Astrocyte (in vitro differentiated cells and primary cell): Measurements from ENCODE around the gene DIO3. TPM values are rescaled to one million over a fixed set of nuclear protein-coding genes. Genes with fewer than 3 reads are reported as not detected.

Experiments used
- DNase-seq: peaks from one replicate; pipeline ENCODE4 v3.0.0-alpha.2; 2010; ENCODE audit warnings: low read depth
- FAIRE-seq: peaks from 2 replicates; lab custom pipeline; 2011; peaks lifted over from hg19 to GRCh38; lab: Jason Lieb, UNC
- H2AFZ ChIP-seq: 2 replicates; pipeline ENCODE4 v1.6.0; 2012; ENCODE audit warnings: low read depth, low read length, inconsistent platforms
- H3K27ac ChIP-seq: 2 replicates; pipeline ENCODE4 v1.5.1; 2011; ENCODE audit warnings: low read depth, low read length, inconsistent platforms
- H3K27me3 ChIP-seq: 2 replicates; pipeline ENCODE4 v1.6.0; 2011; ENCODE audit warnings: low read length, inconsistent platforms; ENCODE audit not compliant: insufficient read depth
- H3K36me3 ChIP-seq: 2 replicates; pipeline ENCODE4 v1.5.1; 2011; ENCODE audit warnings: low read length, inconsistent platforms; ENCODE audit not compliant: insufficient read depth
- H3K4me1 ChIP-seq: 2 replicates; pipeline ENCODE4 v1.5.1; 2011; ENCODE audit warnings: low read length, inconsistent platforms; ENCODE audit not compliant: insufficient read depth
- H3K4me2 ChIP-seq: 2 replicates; pipeline ENCODE4 v1.6.0; 2012; ENCODE audit warnings: low read length, inconsistent platforms
- H3K4me3 ChIP-seq: 2 replicates; pipeline ENCODE4 v1.5.1; 2011; ENCODE audit warnings: low read depth, mild to moderate bottlenecking, low read length, inconsistent platforms; ENCODE audit not compliant: insufficient read depth
- H3K79me2 ChIP-seq: 2 replicates; pipeline ENCODE4 v1.6.0; 2012; ENCODE audit warnings: mild to moderate bottlenecking, low read length, inconsistent platforms; ENCODE audit not compliant: insufficient read depth
- H3K9ac ChIP-seq: 2 replicates; pipeline ENCODE4 v1.6.0; 2012; ENCODE audit warnings: mild to moderate bottlenecking, low read length, inconsistent platforms
- H3K9me3 ChIP-seq: 2 replicates; pipeline ENCODE4 v1.5.1; 2012; ENCODE audit warnings: low read depth, mild to moderate bottlenecking, low read length, inconsistent platforms; ENCODE audit not compliant: insufficient read depth
- H4K20me1 ChIP-seq: 2 replicates; pipeline ENCODE4 v1.6.0; 2012; ENCODE audit warnings: low read length, inconsistent platforms; ENCODE audit not compliant: insufficient read depth
- H3K27ac Mint-ChIP-seq: one replicate; pipeline ENCODE4 v1.8.0; 2021; ENCODE audit warnings: mild to moderate bottlenecking, mixed read lengths; ENCODE audit not compliant: unreplicated experiment
- H3K27me3 Mint-ChIP-seq: one replicate; pipeline ENCODE4 v1.8.0; 2021; ENCODE audit warnings: low read depth, mixed read lengths; ENCODE audit not compliant: unreplicated experiment
- H3K36me3 Mint-ChIP-seq: one replicate; pipeline ENCODE4 v1.8.0; 2021; ENCODE audit warnings: low read depth, mixed read lengths; ENCODE audit not compliant: unreplicated experiment
- H3K4me1 Mint-ChIP-seq: one replicate; pipeline ENCODE4 v1.8.0; 2021; ENCODE audit warnings: low read depth, mixed read lengths; ENCODE audit not compliant: unreplicated experiment
- H3K4me3 Mint-ChIP-seq: one replicate; pipeline ENCODE4 v1.8.0; 2021; ENCODE audit warnings: mild to moderate bottlenecking, moderate library complexity, mixed read lengths; ENCODE audit not compliant: unreplicated experiment
- H3K9me3 Mint-ChIP-seq: one replicate; pipeline ENCODE4 v1.8.0; 2021; ENCODE audit warnings: mild to moderate bottlenecking, mixed read lengths; ENCODE audit not compliant: unreplicated experiment
- EZH2 ChIP-seq: IDR thresholded peaks from 2 replicates; pipeline ENCODE4 v1.6.1; 2012; ENCODE audit warnings: mild to moderate bottlenecking, low read length, inconsistent platforms; ENCODE audit not compliant: insufficient read depth
- total RNA-seq: library from RNA; stranded (reverse); gene quantifications from 2 replicates; pipeline ENCODE4 v1.2.1, GENCODE V29; 2021
- TF ChIP-seq, protein P1 (sequence below): IDR thresholded peaks from 2 replicates; pipeline ENCODE4 v1.5.1; 2011; ENCODE audit warnings: low read depth, mild to moderate bottlenecking, inconsistent platforms, low read length, moderate library complexity; ENCODE audit not compliant: insufficient read depth

The DIO3 gene
- total RNA-seq, 1 donor from 2014 or later: 0.79 TPM

DNA sequence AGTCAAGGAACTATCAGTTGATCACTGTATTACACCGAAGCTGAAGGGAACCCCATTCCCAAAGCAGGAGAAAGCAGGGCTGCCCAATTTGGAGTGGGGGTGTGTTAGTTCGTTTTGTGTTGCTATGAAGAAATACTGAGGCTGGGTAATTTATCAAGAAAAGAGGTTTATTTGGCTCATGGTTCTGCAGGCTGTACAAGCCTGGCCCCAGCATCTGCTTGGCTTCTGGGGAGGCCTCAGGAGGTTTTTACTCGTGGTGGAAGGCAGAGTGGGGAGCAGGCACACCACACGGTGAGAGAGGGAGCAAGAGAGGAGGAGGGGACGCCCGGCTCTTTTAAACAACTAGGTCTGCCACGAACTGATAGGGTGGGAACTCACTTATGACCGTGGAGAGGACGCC lies 16.7 kb upstream of the DIO3 start:
- no peak overlapping the region for H3K4me3 Mint-ChIP-seq
- no peaks in the 10 kb centered on the region for H3K36me3 ChIP-seq
- TF ChIP-seq EZH2: no peak
- TF ChIP-seq, protein P1, sequence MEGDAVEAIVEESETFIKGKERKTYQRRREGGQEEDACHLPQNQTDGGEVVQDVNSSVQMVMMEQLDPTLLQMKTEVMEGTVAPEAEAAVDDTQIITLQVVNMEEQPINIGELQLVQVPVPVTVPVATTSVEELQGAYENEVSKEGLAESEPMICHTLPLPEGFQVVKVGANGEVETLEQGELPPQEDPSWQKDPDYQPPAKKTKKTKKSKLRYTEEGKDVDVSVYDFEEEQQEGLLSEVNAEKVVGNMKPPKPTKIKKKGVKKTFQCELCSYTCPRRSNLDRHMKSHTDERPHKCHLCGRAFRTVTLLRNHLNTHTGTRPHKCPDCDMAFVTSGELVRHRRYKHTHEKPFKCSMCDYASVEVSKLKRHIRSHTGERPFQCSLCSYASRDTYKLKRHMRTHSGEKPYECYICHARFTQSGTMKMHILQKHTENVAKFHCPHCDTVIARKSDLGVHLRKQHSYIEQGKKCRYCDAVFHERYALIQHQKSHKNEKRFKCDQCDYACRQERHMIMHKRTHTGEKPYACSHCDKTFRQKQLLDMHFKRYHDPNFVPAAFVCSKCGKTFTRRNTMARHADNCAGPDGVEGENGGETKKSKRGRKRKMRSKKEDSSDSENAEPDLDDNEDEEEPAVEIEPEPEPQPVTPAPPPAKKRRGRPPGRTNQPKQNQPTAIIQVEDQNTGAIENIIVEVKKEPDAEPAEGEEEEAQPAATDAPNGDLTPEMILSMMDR: no peak
- no peak overlapping the region for H3K27ac Mint-ChIP-seq
- H3K9ac ChIP-seq: no peak overlapping the region
- DNase-seq (no peak), FAIRE-seq (no peak)
- H3K27me3 Mint-ChIP-seq: peaks cover 60% of the 10 kb centered on the region
- H3K4me1 ChIP-seq: no peaks in the 10 kb centered on the region
- no peak overlapping the region for H3K4me2 ChIP-seq
- no peaks in the 10 kb centered on the region for H3K27me3 ChIP-seq
- H3K36me3 Mint-ChIP-seq: no peaks in the 10 kb centered on the region
- no peaks in the 10 kb centered on the region for H3K79me2 ChIP-seq
- no peaks in the 10 kb centered on the region for H4K20me1 ChIP-seq
- peaks cover 17% of the 10 kb centered on the region for H3K9me3 Mint-ChIP-seq
- H3K9me3 ChIP-seq: no peaks in the 10 kb centered on the region
- H2AFZ ChIP-seq: no peak overlapping the region
- H3K4me3 ChIP-seq: no peak overlapping the region
- H3K4me1 Mint-ChIP-seq: no peaks in the 10 kb centered on the region
- no peak overlapping the region for H3K27ac ChIP-seq

DNA sequence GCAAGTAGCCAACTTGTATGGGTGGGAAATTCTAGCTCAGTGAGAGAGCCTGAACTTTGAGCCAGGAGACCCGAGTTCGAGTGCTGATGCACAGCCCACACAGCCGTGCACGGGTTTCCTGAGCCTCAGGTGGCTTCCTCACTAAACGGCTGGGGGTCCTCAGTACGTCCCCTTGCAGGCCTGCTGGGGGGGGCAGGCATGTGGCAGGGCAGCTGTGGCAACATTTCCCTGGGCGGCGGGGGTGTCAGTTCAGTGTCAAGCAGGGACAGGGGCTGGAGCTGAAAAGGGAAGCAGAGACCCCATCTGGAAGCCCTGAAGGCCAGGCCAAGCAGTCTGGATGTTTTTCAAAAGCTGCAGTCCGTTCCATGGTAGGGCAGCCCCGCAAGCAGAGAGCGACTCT lies 14.6 kb upstream of the DIO3 start:
- Histone ChIP-seq H3K27me3 (no peaks in the 10 kb centered on the region), H3K4me2 (no peak overlapping the region), H3K79me2 (no peaks in the 10 kb centered on the region), H3K36me3 (no peaks in the 10 kb centered on the region), H2AFZ (no peak overlapping the region), H4K20me1 (no peaks in the 10 kb centered on the region), H3K4me1 (no peaks in the 10 kb centered on the region), H3K27ac (no peak overlapping the region), H3K9ac (no peak overlapping the region), H3K4me3 (no peak overlapping the region), H3K9me3 (no peaks in the 10 kb centered on the region)
- Mint-ChIP-seq H3K9me3 (peaks cover 17% of the 10 kb centered on the region), H3K27me3 (peaks cover 64% of the 10 kb centered on the region), H3K4me1 (no peaks in the 10 kb centered on the region), H3K4me3 (no peak overlapping the region), H3K27ac (no peak overlapping the region), H3K36me3 (no peaks in the 10 kb centered on the region)
- FAIRE-seq: no peak
- DNase-seq: no peak
- no peak for TF ChIP-seq EZH2
- TF ChIP-seq, protein P1: no peak

DNA sequence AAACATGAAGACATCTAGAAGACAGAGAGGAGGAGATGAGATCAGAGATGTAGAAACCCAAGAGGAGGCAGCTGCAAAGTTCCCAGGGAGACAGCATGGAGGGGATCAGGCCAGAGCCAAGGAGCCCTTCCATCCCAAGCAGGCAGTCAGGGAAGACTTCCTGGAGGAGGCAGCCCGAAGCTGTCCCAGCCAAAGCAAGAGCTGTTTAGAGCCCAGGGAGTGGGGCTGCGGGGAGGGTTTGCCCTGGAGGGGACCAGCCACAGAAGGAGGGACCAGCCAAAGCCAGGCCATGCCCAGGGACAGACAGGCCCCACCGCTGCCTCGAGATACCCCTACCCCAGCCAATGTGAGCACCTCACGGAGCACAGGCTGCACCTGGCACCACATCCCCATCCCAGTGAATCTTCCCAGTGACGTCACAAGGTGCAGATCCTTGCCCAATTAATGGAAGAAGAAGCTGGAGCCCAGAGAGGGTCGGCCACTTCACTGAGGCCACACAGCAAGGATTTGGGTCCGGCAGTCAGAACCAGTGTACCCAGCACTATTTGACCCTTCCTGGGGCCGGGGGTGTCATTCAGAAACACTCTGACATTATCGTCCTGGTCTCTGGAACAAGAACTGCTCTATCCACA lies 14.1 kb upstream of the DIO3 start:
- TF ChIP-seq, protein P1: no peak
- no peak for TF ChIP-seq EZH2
- Histone ChIP-seq H4K20me1 (no peaks in the 10 kb centered on the region), H3K4me2 (no peak overlapping the region), H3K27ac (no peak overlapping the region), H2AFZ (no peak overlapping the region), H3K79me2 (no peaks in the 10 kb centered on the region), H3K4me3 (no peak overlapping the region), H3K27me3 (no peaks in the 10 kb centered on the region), H3K36me3 (no peaks in the 10 kb centered on the region), H3K4me1 (no peaks in the 10 kb centered on the region), H3K9me3 (no peaks in the 10 kb centered on the region), H3K9ac (no peak overlapping the region)
- Mint-ChIP-seq H3K27ac (no peak overlapping the region), H3K9me3 (peaks cover 17% of the 10 kb centered on the region), H3K27me3 (peaks cover 66% of the 10 kb centered on the region), H3K4me1 (no peaks in the 10 kb centered on the region), H3K4me3 (no peak overlapping the region), H3K36me3 (no peaks in the 10 kb centered on the region)
- no peak for DNase-seq
- FAIRE-seq: no peak
